ENCODE data around the gene LRCH3.

LRCH3 gene

GRCh38 chr3:197791113-197791891, at the start of gene LRCH3:
Gene LRCH3 (plus strand): TSS chr3:197791254. CDS start chr3:197791279, 25 bp downstream.
- ATAC-seq = peak; percentile 56

- ATAC-seq = no peak
These were observed 48.3 kb upstream of the LRCH3 start for GRCh38 chr3:197742787-197743186.

- ATAC-seq = no peak
These were observed 44.8 kb upstream of the LRCH3 start for GRCh38 chr3:197746209-197746608.

GRCh38 chr3:197746801-197747237, 44.2 kb upstream of the LRCH3 start:
- ATAC-seq = no peak

GRCh38 chr3:197748597-197749314, 42.3 kb upstream of the LRCH3 start:
- no peak for ATAC-seq

- peak; percentile 53 to 55 for ATAC-seq
These were observed 41.8 kb upstream of the LRCH3 start for GRCh38 chr3:197749315-197749600.

- ATAC-seq = peak; percentile 87 to 88
These were observed 41.3 kb upstream of the LRCH3 start, which contains the start of gene FYTTD1 for GRCh38 chr3:197749601-197750395. Gene FYTTD1 (plus strand): TSS chr3:197749883. CDS start chr3:197749972, 89 bp downstream.

GRCh38 chr3:197750396-197750831, 40.6 kb upstream of the LRCH3 start:
- peak; percentile 30 to 43 for ATAC-seq

GRCh38 chr3:197750858-197751737, 40.0 kb upstream of the LRCH3 start:
- ATAC-seq = no peak

GRCh38 chr3:197752107-197752506, 38.9 kb upstream of the LRCH3 start:
- peak; percentile 12 to 37 for ATAC-seq

- no peak for ATAC-seq
These were observed 37.8 kb upstream of the LRCH3 start for GRCh38 chr3:197753263-197753662.

- ATAC-seq = no peak
These were observed 34.4 kb upstream of the LRCH3 start for GRCh38 chr3:197756704-197757103.

GRCh38 chr3:197758512-197758911, 32.5 kb upstream of the LRCH3 start:
- ATAC-seq = no peak

GRCh38 chr3:197761784-197762183, 29.3 kb upstream of the LRCH3 start:
- ATAC-seq = no peak

- ATAC-seq = no peak
These were observed 15.7 kb upstream of the LRCH3 start for GRCh38 chr3:197775317-197775716.

GRCh38 chr3:197782230-197782629, 8.8 kb upstream of the LRCH3 start:
- ATAC-seq = peak in 1 of 2 donors; percentile 63

- ATAC-seq = no peak
These were observed 7.0 kb upstream of the LRCH3 start for GRCh38 chr3:197784019-197784585.

- no peak for ATAC-seq
These were observed 3.6 kb upstream of the LRCH3 start for GRCh38 chr3:197787412-197787811.

- no peak for ATAC-seq
These were observed 1.7 kb upstream of the LRCH3 start for GRCh38 chr3:197789309-197789708.

GRCh38 chr3:197790033-197790432, 1.0 kb upstream of the LRCH3 start:
- no peak for ATAC-seq

- ATAC-seq = peak; percentile 36 to 42
These were observed 1.0 kb downstream of the LRCH3 start for GRCh38 chr3:197791892-197792647.
